ENCODE measurements around the gene PTPN13. TPM values are rescaled to one million over a fixed set of nuclear protein-coding genes. Genes with fewer than 3 reads are reported as not detected.

The PTPN13 gene
- total RNA-seq, 1 donor from 2014 or later = 5.6 TPM

DNA sequence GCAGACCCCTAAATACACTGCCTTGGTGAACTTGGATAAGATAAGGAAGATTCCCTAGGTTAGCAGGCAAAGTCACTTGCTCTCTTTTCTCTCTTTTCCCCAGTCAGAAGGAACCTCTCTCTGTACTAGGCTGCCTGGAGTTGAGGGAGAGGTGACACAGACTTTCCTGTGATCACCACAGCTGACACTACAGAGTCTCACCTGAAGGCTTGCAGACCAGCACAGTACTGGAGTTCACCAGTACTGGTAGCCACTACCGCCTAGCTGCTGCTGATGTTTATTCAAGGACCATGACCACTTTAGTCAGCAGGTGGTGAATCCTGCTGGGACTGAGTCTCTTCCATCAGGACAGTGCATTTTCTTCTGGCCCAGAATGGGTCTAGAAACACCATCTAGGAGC lies 63.3 kb downstream of the PTPN13 start:
- no peak overlapping the region for H3K27ac Mint-ChIP-seq (ENCODE audit: unreplicated experiment)
- H3K27me3 Mint-ChIP-seq (ENCODE audit: unreplicated experiment) = peaks cover 2% of the 10 kb centered on the region
- H3K4me3 Mint-ChIP-seq (ENCODE audit: unreplicated experiment) = no peak overlapping the region
- DNase-seq (ENCODE audit: low spot score) = no peak
- peaks cover 15% of the 10 kb centered on the region for H3K36me3 Mint-ChIP-seq (ENCODE audit: low read depth, unreplicated experiment)
- TF ChIP-seq, protein P1, sequence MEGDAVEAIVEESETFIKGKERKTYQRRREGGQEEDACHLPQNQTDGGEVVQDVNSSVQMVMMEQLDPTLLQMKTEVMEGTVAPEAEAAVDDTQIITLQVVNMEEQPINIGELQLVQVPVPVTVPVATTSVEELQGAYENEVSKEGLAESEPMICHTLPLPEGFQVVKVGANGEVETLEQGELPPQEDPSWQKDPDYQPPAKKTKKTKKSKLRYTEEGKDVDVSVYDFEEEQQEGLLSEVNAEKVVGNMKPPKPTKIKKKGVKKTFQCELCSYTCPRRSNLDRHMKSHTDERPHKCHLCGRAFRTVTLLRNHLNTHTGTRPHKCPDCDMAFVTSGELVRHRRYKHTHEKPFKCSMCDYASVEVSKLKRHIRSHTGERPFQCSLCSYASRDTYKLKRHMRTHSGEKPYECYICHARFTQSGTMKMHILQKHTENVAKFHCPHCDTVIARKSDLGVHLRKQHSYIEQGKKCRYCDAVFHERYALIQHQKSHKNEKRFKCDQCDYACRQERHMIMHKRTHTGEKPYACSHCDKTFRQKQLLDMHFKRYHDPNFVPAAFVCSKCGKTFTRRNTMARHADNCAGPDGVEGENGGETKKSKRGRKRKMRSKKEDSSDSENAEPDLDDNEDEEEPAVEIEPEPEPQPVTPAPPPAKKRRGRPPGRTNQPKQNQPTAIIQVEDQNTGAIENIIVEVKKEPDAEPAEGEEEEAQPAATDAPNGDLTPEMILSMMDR (IDR thresholded peaks at IDR 0.05; ENCODE audit: unreplicated experiment) = no peak
- no peaks in the 10 kb centered on the region for H3K4me1 Mint-ChIP-seq (ENCODE audit: unreplicated experiment)
- H3K9me3 Mint-ChIP-seq (ENCODE audit: unreplicated experiment) = peaks cover 4% of the 10 kb centered on the region

DNA sequence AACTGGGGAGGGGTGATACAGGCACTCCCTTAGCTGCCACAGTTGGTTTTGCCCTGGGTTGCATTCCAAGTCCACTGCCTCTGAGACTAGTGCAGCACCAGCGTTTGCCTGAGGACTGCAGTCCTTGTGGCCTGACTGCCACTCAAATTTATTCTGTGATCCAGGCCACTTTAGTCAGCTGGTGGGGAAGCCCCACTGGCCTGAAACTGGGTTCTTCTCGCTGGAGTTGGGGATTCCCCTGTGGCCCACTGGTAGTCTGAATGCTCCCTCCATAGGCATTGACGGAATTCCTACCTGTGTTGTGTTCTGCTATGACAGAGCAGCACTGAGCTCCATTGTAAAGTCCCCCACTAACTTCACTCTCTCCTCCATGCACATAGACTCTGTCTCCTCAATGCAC lies 63.8 kb downstream of the PTPN13 start:
- Mint-ChIP-seq H3K36me3 (ENCODE audit: low read depth, unreplicated experiment) (peaks cover 11% of the 10 kb centered on the region), H3K4me3 (ENCODE audit: unreplicated experiment) (peak overlapping the region; percentile 7), H3K9me3 (ENCODE audit: unreplicated experiment) (peaks cover 4% of the 10 kb centered on the region), H3K27ac (ENCODE audit: unreplicated experiment) (no peak overlapping the region), H3K4me1 (ENCODE audit: unreplicated experiment) (no peaks in the 10 kb centered on the region), H3K27me3 (ENCODE audit: unreplicated experiment) (peaks cover 2% of the 10 kb centered on the region)
- TF ChIP-seq, protein P1 (IDR thresholded peaks at IDR 0.05; ENCODE audit: unreplicated experiment) = no peak
- DNase-seq (ENCODE audit: low spot score) = no peak

DNA sequence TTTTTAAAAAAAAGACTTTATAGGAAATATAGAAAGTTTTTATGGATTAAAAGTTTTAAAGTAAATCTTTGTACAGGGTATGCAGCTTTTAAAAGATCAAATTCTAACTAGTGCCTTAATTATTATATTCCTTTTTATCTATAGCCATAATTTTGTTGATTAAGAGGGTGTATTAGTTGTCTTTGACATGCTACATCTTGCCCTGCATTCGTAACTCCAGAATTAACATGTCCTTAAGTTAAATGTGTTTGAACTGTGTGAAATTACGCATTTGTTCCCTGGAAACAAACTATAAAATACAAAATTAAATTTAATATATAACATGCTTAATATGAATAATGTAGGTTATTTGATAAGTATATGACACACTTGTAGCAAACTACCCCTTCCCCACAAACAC lies 66.3 kb downstream of the PTPN13 start:
- H3K27ac Mint-ChIP-seq (ENCODE audit: unreplicated experiment) = no peak overlapping the region
- DNase-seq (ENCODE audit: low spot score) = no peak
- H3K4me3 Mint-ChIP-seq (ENCODE audit: unreplicated experiment) = no peak overlapping the region
- peaks cover 11% of the 10 kb centered on the region for H3K36me3 Mint-ChIP-seq (ENCODE audit: low read depth, unreplicated experiment)
- TF ChIP-seq, protein P1 (IDR thresholded peaks at IDR 0.05; ENCODE audit: unreplicated experiment) = no peak
- no peaks in the 10 kb centered on the region for H3K4me1 Mint-ChIP-seq (ENCODE audit: unreplicated experiment)
- peaks cover 2% of the 10 kb centered on the region for H3K27me3 Mint-ChIP-seq (ENCODE audit: unreplicated experiment)
- H3K9me3 Mint-ChIP-seq (ENCODE audit: unreplicated experiment) = peaks cover 4% of the 10 kb centered on the region

DNA sequence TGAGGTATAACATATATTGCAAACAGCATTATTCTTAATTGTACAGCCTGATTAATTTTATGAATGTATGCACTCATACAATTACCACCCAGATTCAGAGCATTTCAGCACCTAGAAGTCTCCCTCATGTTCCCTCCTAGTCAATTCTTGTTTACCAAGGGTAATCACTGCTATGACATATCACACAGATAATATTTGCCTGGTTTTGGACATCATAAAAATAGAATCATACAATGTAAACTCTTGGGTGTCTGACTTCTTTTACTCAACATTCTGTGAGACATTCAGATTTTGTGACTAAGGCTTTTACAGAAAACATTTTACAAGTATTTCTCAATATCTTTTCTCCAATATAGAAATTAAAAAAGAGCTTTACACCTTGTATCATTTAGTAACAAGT lies 66.9 kb downstream of the PTPN13 start:
- no peak for DNase-seq (ENCODE audit: low spot score)
- TF ChIP-seq, protein P1 (IDR thresholded peaks at IDR 0.05; ENCODE audit: unreplicated experiment) = no peak
- Mint-ChIP-seq H3K27ac (ENCODE audit: unreplicated experiment) (no peak overlapping the region), H3K4me3 (ENCODE audit: unreplicated experiment) (no peak overlapping the region), H3K27me3 (ENCODE audit: unreplicated experiment) (peaks cover 2% of the 10 kb centered on the region), H3K4me1 (ENCODE audit: unreplicated experiment) (no peaks in the 10 kb centered on the region), H3K36me3 (ENCODE audit: low read depth, unreplicated experiment) (peaks cover 11% of the 10 kb centered on the region), H3K9me3 (ENCODE audit: unreplicated experiment) (peaks cover 4% of the 10 kb centered on the region)

DNA sequence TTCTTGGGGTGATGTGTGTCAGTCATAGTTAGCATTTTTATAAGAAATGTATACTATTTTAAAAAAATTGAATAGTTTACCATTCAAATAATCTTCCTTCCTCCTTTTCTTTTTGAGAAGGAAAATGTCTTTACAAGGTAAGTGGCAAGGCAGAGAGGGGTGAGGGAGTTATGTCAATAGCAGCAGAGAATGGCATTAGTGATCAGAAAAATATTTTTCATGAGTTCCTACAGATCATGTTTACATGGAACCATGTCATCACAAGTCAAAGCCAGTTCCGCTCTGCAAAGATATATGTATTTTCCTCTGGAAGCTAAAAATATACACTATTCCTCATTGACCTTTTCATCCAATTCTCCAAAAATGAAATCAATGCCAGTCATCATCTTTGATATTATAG lies 67.3 kb downstream of the PTPN13 start:
- peaks cover 2% of the 10 kb centered on the region for H3K27me3 Mint-ChIP-seq (ENCODE audit: unreplicated experiment)
- peaks cover 4% of the 10 kb centered on the region for H3K9me3 Mint-ChIP-seq (ENCODE audit: unreplicated experiment)
- DNase-seq (ENCODE audit: low spot score) = no peak
- no peak overlapping the region for H3K4me3 Mint-ChIP-seq (ENCODE audit: unreplicated experiment)
- peaks cover 11% of the 10 kb centered on the region for H3K36me3 Mint-ChIP-seq (ENCODE audit: low read depth, unreplicated experiment)
- H3K27ac Mint-ChIP-seq (ENCODE audit: unreplicated experiment) = no peak overlapping the region
- H3K4me1 Mint-ChIP-seq (ENCODE audit: unreplicated experiment) = no peaks in the 10 kb centered on the region
- TF ChIP-seq, protein P1 (IDR thresholded peaks at IDR 0.05; ENCODE audit: unreplicated experiment) = no peak

All from endothelial cell (in vitro differentiated cells).